Osteocyte (in vitro differentiated cells): ENCODE data around the gene FAN1. TPM values are rescaled to one million over a fixed set of nuclear protein-coding genes. Genes with fewer than 3 reads are reported as not detected.

Experiments used
- DNase-seq: peaks from one replicate; pipeline ENCODE4 v3.0.0; 2021; ENCODE audit warnings: mixed read lengths; ENCODE audit not compliant: unreplicated experiment; ENCODE audit errors: extremely low spot score
- H3K27ac Mint-ChIP-seq: one replicate; pipeline ENCODE4 v1.8.0; 2021; ENCODE audit warnings: mild to moderate bottlenecking, mixed read lengths; ENCODE audit not compliant: unreplicated experiment
- H3K27me3 Mint-ChIP-seq: one replicate; pipeline ENCODE4 v1.8.0; 2021; ENCODE audit warnings: mixed read lengths; ENCODE audit not compliant: unreplicated experiment
- H3K36me3 Mint-ChIP-seq: one replicate; pipeline ENCODE4 v1.8.0; 2021; ENCODE audit warnings: mixed read lengths; ENCODE audit not compliant: unreplicated experiment
- H3K4me1 Mint-ChIP-seq: one replicate; pipeline ENCODE4 v1.8.0; 2021; ENCODE audit warnings: mixed read lengths; ENCODE audit not compliant: unreplicated experiment
- H3K4me3 Mint-ChIP-seq: one replicate; pipeline ENCODE4 v1.8.0; 2021; ENCODE audit warnings: mild to moderate bottlenecking, moderate library complexity, mixed read lengths; ENCODE audit not compliant: unreplicated experiment
- H3K9me3 Mint-ChIP-seq: one replicate; pipeline ENCODE4 v1.8.0; 2021; ENCODE audit warnings: mixed read lengths; ENCODE audit not compliant: unreplicated experiment
- total RNA-seq: library from RNA; stranded (reverse); gene quantifications from 2 replicates; pipeline ENCODE4 v1.2.1, GENCODE V29; 2021
- TF ChIP-seq, protein P1 (sequence below): fragments of 200-600 bp; sonication (generic); IDR thresholded peaks from 2 replicates; pipeline ENCODE4 v1.5.0; 2021; ENCODE audit warnings: antibody characterized with exemption, mild to moderate bottlenecking, moderate library complexity

FAN1 gene
- total RNA-seq, 1 donor from 2014 or later, result 21.5 TPM

DNA sequence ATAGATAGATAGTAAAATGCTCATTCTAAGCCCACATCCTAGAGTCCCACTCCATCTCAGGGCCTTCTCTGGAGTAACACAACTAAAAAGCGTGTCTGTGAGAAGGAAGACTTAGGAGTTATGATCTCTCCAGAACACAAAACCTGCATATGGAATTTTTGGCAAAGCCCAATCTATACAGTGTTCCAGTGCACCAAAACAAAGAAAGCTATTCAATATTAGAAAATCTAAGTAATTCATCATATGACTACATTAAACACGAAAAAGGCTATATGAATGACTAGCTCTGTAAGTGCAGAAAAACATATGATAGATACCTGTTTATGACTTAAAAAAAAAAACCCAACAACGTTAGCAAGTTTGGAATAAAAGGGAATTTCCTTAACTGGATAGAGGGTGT, 60.0 kb downstream of the FAN1 start:
- TF ChIP-seq, protein P1, sequence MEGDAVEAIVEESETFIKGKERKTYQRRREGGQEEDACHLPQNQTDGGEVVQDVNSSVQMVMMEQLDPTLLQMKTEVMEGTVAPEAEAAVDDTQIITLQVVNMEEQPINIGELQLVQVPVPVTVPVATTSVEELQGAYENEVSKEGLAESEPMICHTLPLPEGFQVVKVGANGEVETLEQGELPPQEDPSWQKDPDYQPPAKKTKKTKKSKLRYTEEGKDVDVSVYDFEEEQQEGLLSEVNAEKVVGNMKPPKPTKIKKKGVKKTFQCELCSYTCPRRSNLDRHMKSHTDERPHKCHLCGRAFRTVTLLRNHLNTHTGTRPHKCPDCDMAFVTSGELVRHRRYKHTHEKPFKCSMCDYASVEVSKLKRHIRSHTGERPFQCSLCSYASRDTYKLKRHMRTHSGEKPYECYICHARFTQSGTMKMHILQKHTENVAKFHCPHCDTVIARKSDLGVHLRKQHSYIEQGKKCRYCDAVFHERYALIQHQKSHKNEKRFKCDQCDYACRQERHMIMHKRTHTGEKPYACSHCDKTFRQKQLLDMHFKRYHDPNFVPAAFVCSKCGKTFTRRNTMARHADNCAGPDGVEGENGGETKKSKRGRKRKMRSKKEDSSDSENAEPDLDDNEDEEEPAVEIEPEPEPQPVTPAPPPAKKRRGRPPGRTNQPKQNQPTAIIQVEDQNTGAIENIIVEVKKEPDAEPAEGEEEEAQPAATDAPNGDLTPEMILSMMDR, result no peak
- Mint-ChIP-seq H3K4me3 (no peak overlapping the region), H3K27ac (no peak overlapping the region), H3K9me3 (no peaks in the 10 kb centered on the region), H3K36me3 (peaks cover 50% of the 10 kb centered on the region), H3K27me3 (no peaks in the 10 kb centered on the region), H3K4me1 (no peaks in the 10 kb centered on the region)
- DNase-seq, result no peak

DNA sequence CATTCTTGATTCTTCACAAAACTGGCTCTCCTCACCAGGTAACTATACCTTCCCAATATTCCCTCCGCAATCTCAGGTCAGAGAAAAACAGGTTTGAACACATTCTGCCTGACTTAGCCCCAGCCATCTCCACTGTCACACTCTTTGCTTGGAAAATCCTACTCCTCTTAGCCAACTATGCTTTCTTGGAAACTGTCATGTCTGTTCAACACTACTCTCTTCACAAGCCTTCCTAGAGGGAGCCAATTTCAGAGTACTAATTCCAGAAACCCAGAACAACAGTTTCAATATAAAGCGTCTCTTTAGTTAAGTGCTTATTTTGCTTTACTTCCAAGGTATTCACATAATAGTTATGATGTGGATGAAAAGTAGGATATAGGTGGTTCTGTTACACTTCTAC, 66.0 kb downstream of the FAN1 start:
- Mint-ChIP-seq H3K9me3 (no peaks in the 10 kb centered on the region), H3K27ac (no peak overlapping the region), H3K4me3 (no peak overlapping the region), H3K4me1 (no peaks in the 10 kb centered on the region), H3K36me3 (peaks cover 48% of the 10 kb centered on the region), H3K27me3 (no peaks in the 10 kb centered on the region)
- TF ChIP-seq, protein P1, result no peak
- no peak for DNase-seq

DNA sequence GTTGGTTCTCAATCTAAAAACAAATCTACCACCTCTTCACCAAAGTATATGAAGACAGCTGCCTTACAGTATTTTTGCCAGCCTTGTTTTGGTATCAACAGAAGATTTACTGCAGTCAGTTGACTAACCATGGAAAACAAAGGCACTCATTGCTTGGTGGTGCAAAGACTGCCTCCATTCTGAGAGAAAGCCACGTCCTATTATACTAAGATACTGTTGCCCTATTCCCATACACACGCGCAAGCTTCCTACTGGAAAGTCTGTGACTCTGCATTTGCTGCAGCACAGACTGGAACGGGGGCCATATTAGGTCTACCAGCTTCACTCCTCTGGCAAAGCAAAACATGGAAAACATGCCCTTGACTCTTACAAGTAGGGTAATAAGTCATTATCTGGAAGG, 69.7 kb downstream of the FAN1 start:
- TF ChIP-seq, protein P1, result no peak
- Mint-ChIP-seq H3K36me3 (peaks cover 38% of the 10 kb centered on the region), H3K27ac (no peak overlapping the region), H3K4me1 (no peaks in the 10 kb centered on the region), H3K9me3 (no peaks in the 10 kb centered on the region), H3K27me3 (no peaks in the 10 kb centered on the region), H3K4me3 (no peak overlapping the region)
- no peak for DNase-seq

DNA sequence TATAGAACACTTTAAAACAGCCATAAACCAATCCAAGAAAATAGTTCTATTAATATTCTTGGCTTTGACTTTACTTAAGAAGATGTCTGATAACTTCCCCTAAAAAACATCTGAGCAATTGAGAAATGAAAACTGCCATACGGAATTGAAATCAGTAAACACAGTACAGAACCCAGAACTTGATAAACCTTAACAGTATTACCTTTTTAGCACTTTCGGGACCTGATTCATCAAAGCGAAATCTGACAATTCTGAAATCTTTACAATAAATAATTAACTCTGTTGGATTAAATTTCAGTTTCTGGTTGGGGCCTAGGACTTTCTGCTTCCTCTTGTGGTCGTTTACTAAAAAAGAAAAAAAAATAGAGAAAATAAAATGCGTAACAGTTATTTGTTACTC, 70.4 kb downstream of the FAN1 start:
- TF ChIP-seq, protein P1, result no peak
- Mint-ChIP-seq H3K4me3 (no peak overlapping the region), H3K9me3 (no peaks in the 10 kb centered on the region), H3K27me3 (no peaks in the 10 kb centered on the region), H3K27ac (no peak overlapping the region), H3K36me3 (peaks cover 42% of the 10 kb centered on the region), H3K4me1 (no peaks in the 10 kb centered on the region)
- no peak for DNase-seq

DNA sequence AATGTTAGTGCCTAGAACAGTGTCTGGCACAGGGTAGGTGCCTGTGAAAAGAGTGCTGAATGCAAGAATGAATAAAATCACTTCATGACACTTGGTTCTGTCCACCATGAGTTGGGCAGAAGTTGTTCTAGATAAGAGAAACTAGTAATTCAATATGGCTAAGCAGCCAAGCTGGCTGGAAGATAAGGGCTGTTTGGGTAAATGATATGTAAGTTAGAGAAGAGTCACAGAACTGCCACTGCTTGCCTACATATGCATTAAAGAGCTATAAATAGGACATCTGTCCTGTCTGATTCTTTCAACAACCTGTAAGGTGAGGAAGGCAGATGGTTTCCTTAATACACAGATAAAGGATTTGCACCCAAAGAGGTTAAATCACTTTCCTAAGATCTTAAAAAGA, 74.6 kb downstream of the FAN1 start:
- TF ChIP-seq, protein P1, result no peak
- H3K9me3 Mint-ChIP-seq, result no peaks in the 10 kb centered on the region
- no peaks in the 10 kb centered on the region for H3K27me3 Mint-ChIP-seq
- no peak for DNase-seq
- peaks cover 39% of the 10 kb centered on the region for H3K36me3 Mint-ChIP-seq
- no peak overlapping the region for H3K4me3 Mint-ChIP-seq
- H3K4me1 Mint-ChIP-seq, result no peaks in the 10 kb centered on the region
- H3K27ac Mint-ChIP-seq, result no peak overlapping the region
